Measurements from ENCODE around the gene C9orf40.

Gene C9orf40

GRCh38 chr9:74935008-74935407 lies 17.7 kb downstream of the C9orf40 start:
- no peak for DNase-seq

GRCh38 chr9:74921737-74922136 lies 31.0 kb downstream of the C9orf40 start:
- DNase-seq: no peak

- DNase-seq: no peak
These were observed 31.6 kb downstream of the C9orf40 start for GRCh38 chr9:74920944-74921626.

- DNase-seq: no peak
These were observed 42.7 kb downstream of the C9orf40 start for GRCh38 chr9:74910036-74910435.

GRCh38 chr9:74908665-74909064 lies 44.0 kb downstream of the C9orf40 start:
- no peak for DNase-seq

- no peak for DNase-seq
These were observed 45.6 kb downstream of the C9orf40 start for GRCh38 chr9:74907085-74907484.

- no peak for DNase-seq
These were observed 51.7 kb downstream of the C9orf40 start for GRCh38 chr9:74901001-74901400.

Measured in hematopoietic multipotent progenitor cell treated with erythropoietin and hydrocortisone succinate and interleukin-3 and kit ligand, for 4 days (in vitro differentiated cells).